SH-SY5Y (cell line): ENCODE results near the gene PCSK2.

Source experiments
- GATA2 ChIP-seq: IDR thresholded peaks from 2 replicates; pipeline ENCODE4 v1.6.1; 2011; ENCODE audit warnings: mild to moderate bottlenecking, low read depth, low read length
- GATA3 ChIP-seq: IDR thresholded peaks from 2 replicates; pipeline ENCODE4 v1.6.1; 2011; ENCODE audit warnings: low read depth, mild to moderate bottlenecking, low read length, moderate library complexity

GRCh38 chr20:17233626-17234025 lies 6.8 kb downstream of the PCSK2 start:
- no peak for TF ChIP-seq GATA2
- TF ChIP-seq GATA3 = no peak
